ENCODE data around the gene PTPRE.

DNA sequence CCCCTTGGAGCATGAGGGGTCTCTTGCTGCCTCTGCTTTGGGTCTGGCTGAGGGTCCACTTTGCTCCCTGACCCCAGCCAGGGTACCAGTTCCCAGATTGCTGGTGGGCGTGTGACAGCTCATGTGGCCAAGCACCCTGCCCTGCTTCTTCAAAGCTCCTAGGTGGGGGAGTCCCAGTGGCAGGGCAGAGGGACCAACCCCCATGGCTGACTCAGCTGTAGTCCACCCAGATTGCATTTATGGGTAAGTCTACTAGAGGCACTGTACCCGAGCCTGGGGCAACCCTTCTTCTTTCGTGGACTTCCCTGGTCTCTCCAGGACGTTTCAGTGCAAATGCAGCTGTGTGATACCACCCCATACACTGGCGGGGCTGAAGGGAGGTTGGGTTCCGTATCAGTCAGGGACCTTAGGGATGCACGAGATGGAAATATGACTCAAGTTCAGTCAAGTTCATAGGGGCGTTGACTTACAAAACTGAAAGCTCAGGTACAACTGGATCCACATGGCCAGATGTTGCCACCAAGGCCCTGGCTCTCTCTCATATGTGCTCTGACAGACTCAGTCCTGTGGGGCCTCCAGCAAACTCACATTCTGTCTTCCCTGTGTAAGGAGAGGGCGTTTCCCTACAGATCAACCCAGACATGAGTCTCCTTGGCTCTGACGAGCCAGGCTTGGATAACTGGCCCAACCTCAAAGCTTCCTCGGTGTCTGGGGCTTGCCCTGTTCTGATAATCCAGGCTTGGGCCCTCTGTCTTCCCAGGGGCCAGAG, 13.6 kb downstream of the PTPRE start:
- TF ChIP-seq, protein P1, sequence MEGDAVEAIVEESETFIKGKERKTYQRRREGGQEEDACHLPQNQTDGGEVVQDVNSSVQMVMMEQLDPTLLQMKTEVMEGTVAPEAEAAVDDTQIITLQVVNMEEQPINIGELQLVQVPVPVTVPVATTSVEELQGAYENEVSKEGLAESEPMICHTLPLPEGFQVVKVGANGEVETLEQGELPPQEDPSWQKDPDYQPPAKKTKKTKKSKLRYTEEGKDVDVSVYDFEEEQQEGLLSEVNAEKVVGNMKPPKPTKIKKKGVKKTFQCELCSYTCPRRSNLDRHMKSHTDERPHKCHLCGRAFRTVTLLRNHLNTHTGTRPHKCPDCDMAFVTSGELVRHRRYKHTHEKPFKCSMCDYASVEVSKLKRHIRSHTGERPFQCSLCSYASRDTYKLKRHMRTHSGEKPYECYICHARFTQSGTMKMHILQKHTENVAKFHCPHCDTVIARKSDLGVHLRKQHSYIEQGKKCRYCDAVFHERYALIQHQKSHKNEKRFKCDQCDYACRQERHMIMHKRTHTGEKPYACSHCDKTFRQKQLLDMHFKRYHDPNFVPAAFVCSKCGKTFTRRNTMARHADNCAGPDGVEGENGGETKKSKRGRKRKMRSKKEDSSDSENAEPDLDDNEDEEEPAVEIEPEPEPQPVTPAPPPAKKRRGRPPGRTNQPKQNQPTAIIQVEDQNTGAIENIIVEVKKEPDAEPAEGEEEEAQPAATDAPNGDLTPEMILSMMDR (IDR thresholded peaks at IDR 0.05; ENCODE audit: insufficient read depth, low read length), result no peak
- TF ChIP-seq, protein P2, sequence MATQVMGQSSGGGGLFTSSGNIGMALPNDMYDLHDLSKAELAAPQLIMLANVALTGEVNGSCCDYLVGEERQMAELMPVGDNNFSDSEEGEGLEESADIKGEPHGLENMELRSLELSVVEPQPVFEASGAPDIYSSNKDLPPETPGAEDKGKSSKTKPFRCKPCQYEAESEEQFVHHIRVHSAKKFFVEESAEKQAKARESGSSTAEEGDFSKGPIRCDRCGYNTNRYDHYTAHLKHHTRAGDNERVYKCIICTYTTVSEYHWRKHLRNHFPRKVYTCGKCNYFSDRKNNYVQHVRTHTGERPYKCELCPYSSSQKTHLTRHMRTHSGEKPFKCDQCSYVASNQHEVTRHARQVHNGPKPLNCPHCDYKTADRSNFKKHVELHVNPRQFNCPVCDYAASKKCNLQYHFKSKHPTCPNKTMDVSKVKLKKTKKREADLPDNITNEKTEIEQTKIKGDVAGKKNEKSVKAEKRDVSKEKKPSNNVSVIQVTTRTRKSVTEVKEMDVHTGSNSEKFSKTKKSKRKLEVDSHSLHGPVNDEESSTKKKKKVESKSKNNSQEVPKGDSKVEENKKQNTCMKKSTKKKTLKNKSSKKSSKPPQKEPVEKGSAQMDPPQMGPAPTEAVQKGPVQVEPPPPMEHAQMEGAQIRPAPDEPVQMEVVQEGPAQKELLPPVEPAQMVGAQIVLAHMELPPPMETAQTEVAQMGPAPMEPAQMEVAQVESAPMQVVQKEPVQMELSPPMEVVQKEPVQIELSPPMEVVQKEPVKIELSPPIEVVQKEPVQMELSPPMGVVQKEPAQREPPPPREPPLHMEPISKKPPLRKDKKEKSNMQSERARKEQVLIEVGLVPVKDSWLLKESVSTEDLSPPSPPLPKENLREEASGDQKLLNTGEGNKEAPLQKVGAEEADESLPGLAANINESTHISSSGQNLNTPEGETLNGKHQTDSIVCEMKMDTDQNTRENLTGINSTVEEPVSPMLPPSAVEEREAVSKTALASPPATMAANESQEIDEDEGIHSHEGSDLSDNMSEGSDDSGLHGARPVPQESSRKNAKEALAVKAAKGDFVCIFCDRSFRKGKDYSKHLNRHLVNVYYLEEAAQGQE (IDR thresholded peaks at IDR 0.05; ENCODE audit: insufficient replicate concordance, low read depth), result no peak
- TF ChIP-seq GABPA (IDR thresholded peaks at IDR 0.05; ENCODE audit: low read depth), result no peak

Data from HL-60 (cell line).